D721Med (cell line): ENCODE data around the gene TMEM135.
"Not testable (repeated sequence)": the region's sequence is repeated elsewhere in the genome, so short reads cannot be mapped to it uniquely, and the experiment has no call there.

Source experiments
- DNase-seq: peaks from one replicate; pipeline ENCODE4 v3.0.0; 2011; ENCODE audit warnings: low spot score; ENCODE audit not compliant: insufficient read length
- FAIRE-seq: peaks from 2 replicates; lab custom pipeline; 2011; peaks lifted over from hg19 to GRCh38; lab: Jason Lieb, UNC
- CTCF ChIP-seq: IDR thresholded peaks from 2 replicates; pipeline ENCODE4 v1.5.1; 2012; ENCODE audit warnings: mild to moderate bottlenecking, control low read depth; ENCODE audit not compliant: insufficient read depth; ENCODE audit errors: missing control alignments

Gene TMEM135

GRCh38 chr11:87020764-87021365 lies 16.9 kb upstream of the TMEM135 start:
- DNase-seq, result no peak
- no peak for FAIRE-seq
- TF ChIP-seq CTCF, result no peak

- FAIRE-seq, result no peak
- DNase-seq, result no peak
- no peak for TF ChIP-seq CTCF
These were observed 15.5 kb upstream of the TMEM135 start for GRCh38 chr11:87022254-87022653.

GRCh38 chr11:87022738-87023137 lies 15.0 kb upstream of the TMEM135 start:
- DNase-seq, result no peak
- FAIRE-seq, result no peak
- no peak for TF ChIP-seq CTCF

GRCh38 chr11:87026415-87026814 lies 11.3 kb upstream of the TMEM135 start:
- not testable (repeated sequence) for DNase-seq, FAIRE-seq

GRCh38 chr11:87030458-87031054 lies 7.2 kb upstream of the TMEM135 start:
- DNase-seq (no peak), FAIRE-seq (no peak)
- TF ChIP-seq CTCF, result no peak

GRCh38 chr11:87031433-87032170 lies 6.1 kb upstream of the TMEM135 start:
- FAIRE-seq (no peak), DNase-seq (no peak)
- TF ChIP-seq CTCF, result no peak

- DNase-seq (no peak), FAIRE-seq (no peak)
- no peak for TF ChIP-seq CTCF
These were observed 4.2 kb upstream of the TMEM135 start for GRCh38 chr11:87033561-87033960.
